ENCODE results near the gene ST8SIA2. TPM values are rescaled to one million over a fixed set of nuclear protein-coding genes. Genes with fewer than 3 reads are reported as not detected.

ST8SIA2 gene, protein sequence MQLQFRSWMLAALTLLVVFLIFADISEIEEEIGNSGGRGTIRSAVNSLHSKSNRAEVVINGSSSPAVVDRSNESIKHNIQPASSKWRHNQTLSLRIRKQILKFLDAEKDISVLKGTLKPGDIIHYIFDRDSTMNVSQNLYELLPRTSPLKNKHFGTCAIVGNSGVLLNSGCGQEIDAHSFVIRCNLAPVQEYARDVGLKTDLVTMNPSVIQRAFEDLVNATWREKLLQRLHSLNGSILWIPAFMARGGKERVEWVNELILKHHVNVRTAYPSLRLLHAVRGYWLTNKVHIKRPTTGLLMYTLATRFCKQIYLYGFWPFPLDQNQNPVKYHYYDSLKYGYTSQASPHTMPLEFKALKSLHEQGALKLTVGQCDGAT
- polyA plus RNA-seq (ENCODE audit: insufficient read depth in 1 of 5, insufficient read length in 5 of 5, low replicate concordance in 1 of 5) = 1 to 10 TPM; 3.6 to 5.6 (median 4.5) TPM
- long read RNA-seq, donor 1 = 0 reads
- long read RNA-seq, donor 2 = 0 reads
- long read RNA-seq, donor 3, full-length matches to known transcripts = 2 of 2 reads
- long read RNA-seq, donor 3, partial matches to known transcripts = 0 of 2 reads
- long read RNA-seq, donor 3, other reads (novel, unspliced or antisense) = 0 of 2 reads
- long read RNA-seq, donor 4, full-length matches to known transcripts = 1 of 1 reads
- long read RNA-seq, donor 4, partial matches to known transcripts = 0 of 1 reads
- long read RNA-seq, donor 4, other reads (novel, unspliced or antisense) = 0 of 1 reads
- long read RNA-seq, donor 5, full-length matches to known transcripts = 2 of 2 reads
- long read RNA-seq, donor 5, partial matches to known transcripts = 0 of 2 reads
- long read RNA-seq, donor 5, other reads (novel, unspliced or antisense) = 0 of 2 reads
- long read RNA-seq, donor 6 = 0 reads
- long read RNA-seq, donor 7, full-length matches to known transcripts = 2 of 2 reads
- long read RNA-seq, donor 7, partial matches to known transcripts = 0 of 2 reads
- long read RNA-seq, donor 7, other reads (novel, unspliced or antisense) = 0 of 2 reads
- long read RNA-seq, donor 8 = 0 reads

DNA sequence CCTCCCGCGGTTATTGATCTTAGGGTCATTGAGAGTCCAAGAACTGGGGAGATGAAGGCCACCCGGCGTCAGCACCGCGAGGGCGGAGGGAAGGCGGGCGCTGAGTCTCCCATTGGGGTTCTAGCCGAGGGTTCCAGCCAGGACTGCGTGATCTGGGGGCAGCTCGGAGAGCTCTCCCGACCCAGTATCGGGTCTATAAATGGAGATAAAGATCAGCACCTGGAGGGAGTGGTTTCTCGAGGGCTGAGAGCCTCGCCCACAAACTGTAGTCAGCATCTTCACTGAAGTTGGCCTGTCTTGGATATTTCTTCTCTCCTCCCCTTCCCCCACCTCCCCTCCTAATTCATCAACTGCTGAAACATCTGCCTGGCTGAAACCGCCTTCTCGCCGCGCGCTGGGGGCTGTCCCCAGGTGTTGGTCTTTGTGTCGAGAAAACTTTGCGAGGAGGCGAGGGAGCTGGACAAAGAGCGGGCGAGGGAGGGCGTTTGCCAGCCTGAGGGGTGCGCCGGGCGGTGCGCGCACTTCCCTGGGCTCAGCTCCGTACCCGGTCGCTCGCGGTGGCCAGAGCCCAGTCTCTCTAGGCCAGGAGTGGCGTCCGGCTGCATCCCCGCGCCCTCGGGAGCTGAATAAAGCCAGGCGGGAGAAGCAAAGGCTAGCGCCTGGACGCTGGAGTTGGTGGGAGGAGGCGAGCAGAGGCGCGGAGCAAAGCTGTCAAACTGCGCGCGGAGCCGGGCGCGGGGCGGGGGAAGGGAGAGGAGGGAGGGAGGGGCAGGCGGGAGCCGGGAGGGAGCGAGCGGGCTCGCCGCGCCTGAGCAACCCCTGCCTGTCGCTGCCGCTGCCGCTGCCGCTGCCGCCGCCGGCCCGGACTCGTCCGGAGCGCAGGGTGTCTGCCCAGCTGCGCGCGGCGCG is at the start of gene ST8SIA2:
Gene ST8SIA2, plus strand, starts transcription at position 811 of the 909 bp plus-strand sequence. CDS start 184 bp downstream, outside the sequence.
- peak; percentile 52 to 62 for DNase-seq

DNA sequence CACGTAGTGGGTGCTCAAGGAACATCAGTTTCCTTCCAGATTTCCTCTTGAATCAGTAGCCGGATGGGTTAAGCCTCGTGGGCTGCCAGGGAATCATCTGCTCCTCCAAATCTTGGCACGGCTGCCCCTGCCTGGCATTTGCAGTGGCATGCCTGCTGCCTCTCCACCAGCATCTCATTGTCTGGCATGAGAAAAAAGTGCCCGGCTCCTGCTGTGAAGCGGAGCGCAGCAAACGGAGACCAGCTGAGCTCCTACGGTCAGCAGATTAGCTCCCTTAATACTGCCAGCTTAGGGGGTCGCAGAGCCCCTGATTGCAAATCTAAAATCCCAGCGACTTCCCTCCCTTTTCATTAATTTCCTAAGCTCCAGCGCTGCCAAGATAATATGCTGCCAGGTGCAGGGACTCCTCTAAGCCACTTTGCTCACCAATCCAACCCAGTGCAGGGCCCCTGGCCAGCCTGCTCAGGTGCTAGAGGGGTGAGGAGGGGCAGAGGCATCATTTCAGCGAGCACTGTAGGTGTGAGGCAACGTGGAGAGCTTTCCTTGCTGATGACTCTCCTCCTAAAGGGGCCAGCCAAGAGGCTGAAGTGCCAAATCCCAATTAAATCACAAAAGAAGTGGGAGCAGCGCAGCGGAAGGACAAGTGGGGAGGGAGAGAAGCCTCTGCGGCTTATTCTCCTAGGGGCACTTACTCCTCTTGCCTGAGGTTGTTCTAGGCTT is 49.6 kb upstream of the ST8SIA2 start:
- no peak for DNase-seq

DNA sequence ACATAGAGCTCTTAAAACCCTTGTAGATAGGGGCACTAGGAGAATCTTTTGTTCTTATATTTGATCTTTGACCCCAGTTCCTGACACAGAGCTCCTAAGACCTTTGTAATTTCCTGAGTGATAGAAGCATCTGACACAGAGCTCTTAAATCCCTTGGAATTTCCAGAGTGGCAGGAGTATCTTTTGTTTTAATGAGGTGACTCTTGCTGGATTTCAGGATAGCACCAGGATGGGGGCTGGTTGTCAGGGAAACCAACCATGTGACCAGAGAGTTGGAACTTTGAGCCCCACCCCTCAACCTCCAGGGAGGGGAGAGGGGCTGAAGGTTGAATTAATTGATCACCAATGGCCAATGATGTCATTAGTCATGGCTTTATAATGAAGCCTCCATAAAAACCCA is 47.6 kb upstream of the ST8SIA2 start:
- DNase-seq = no peak

DNA sequence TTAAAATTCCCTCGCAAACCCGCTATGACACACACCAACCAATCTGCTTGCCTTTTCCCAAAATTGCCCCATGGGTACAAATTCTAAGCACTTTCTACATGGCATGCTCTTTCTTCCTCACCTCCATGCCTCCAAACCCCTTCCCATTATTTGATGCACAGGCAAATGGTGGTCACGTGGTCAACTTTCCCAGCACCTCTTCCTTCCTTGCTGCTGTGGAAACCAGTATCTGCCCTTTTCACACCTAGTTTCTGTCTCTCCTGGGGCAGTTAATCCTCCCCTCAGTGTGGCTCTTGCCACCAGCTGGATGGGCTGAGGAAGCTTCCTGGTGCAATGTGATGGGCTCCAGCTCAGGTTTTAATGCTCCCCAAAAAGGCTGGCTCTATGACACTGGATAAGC is 38.4 kb upstream of the ST8SIA2 start:
- DNase-seq = no peak

DNA sequence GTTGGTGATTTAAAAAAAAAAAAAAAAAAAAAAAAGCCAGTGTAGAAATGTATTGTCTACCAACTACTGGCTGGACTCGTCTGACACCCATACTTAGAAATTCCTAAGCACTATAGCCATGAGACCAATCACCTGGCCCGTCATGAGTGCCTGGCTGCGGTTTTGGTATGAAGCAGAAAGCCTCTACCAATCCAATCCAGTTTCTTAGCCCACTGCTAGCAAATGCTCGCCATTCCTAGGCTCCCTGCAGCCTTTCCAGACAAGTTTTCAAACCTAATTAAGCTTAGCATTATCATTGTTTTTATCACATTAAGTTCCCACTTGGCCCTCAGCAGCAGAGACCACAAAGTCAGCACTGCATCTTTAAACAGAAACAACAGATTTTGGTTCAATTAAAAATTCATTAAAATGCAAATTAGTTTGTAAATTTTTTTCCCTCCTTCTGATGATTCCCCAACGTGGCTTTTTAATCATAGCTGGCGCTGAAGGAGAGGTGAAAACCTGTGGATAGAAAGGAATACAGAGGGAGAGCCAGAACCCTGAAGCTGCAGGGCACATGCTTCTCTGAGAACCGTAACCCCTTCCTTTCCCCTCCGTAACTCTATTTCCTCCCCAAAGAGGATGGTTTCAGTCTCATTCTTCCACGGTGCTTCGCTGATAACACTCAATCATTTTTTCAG is 32.2 kb upstream of the ST8SIA2 start:
- DNase-seq = no peak

DNA sequence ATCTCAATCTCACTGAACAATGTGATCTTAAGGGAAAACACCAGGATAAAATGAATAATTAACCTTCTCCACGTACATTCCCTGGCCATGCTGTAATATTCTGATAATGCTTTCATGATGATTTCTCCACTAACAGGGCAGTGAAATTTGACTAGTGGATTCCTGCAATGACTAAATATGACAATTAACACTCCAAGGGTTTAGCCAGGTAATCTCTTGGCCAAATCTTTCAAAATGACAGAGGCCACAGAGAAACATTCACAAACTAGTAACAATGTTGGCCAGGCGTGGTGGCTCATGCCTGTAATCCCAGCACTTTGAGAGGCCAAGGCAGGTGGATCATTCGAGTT is 31.7 kb upstream of the ST8SIA2 start:
- no peak for DNase-seq

DNA sequence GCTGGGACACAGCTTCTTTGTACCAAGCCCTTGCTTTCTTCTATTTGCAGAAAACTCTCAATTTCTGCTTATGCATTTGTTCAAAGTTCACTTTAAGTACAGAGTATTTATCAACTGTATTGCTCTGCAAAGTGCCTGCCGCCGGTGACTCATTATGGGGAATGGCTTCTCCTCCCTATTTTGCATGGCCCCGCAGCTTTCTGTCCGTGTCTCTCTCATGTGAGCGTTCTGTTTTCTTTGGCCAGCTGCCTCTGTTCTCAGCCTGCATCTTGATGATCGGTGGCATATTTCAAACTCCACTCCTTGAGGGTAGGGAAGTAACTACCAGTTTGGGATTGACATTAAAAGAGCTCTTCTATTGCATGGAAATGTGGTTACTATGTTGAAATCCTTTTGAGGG is 28.6 kb upstream of the ST8SIA2 start:
- DNase-seq = no peak

DNA sequence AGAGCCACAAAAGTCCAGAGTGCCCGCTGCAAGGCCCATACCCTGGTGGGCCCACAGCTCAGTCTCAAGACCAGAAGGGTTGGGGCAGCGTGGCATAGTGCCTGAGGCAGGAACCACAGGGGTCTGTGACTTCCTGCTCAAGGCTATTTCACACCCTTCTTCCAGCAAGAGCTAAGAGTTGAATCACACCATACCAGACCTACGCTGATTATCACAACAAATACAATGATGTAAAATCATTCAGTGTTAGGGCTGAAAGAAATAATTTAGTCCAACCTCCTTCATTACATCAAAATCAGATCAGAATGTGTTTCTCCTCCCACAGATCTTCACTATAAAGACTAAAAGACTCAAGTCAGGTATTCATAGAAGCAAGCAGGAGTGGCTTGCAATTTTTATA is 27.8 kb upstream of the ST8SIA2 start:
- no peak for DNase-seq

DNA sequence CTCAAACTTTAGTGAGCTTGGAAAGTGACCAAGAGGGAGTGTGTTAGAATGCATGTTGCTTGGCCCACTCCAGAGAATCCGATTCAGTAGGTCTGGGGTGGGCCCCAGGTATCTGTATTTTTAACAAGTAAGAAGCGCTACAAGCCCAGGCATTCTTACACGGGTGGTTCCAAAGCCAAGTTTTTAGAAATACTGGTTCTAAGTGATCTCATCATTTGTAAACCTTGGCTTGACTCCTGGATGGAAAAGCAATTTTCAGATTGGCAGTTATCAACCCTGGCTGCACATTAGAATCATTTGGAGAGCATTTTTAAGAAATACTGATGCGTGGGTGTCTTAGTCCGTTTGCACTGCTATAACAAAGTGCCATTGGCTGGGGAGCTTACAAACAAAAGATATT is 27.3 kb upstream of the ST8SIA2 start:
- no peak for DNase-seq

DNA sequence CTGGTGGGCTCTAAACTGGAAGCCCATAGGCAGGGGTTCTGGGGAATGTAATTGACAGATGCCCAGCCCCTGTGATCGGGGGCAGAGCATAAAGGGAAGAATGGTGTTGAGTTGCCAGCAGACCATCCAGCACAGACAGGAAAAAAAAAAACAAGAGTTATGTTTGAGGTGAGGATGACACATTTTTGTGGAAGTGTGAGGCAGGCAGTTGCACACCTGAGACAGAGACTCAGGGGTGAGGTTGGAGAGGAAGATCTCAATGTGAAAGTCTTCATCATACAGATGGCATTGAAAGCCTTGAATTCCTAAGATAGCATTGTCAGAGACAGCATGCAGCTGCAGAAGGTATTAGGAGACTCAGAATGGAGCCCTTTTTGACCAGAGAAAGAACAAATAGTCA is 18.6 kb upstream of the ST8SIA2 start:
- no peak for DNase-seq

DNA sequence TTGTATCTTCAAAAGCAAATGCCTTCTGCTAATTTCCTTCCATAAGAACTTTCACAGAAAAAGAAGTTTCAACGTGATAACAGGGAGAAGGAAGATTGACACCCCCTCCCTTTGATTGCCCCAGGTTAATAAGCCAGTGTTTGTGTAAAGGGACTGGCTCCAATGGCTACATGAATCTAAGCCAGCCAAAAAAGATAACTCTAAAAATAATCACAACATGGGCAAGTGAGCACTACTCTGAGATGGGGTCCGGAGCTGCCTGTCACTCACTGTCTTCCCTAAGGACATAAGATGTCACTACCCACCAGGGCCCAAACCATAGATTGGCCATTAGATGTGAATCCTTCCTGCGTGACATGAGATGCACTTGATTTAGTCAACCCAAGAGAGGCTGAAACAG is 17.6 kb upstream of the ST8SIA2 start:
- no peak for DNase-seq

DNA sequence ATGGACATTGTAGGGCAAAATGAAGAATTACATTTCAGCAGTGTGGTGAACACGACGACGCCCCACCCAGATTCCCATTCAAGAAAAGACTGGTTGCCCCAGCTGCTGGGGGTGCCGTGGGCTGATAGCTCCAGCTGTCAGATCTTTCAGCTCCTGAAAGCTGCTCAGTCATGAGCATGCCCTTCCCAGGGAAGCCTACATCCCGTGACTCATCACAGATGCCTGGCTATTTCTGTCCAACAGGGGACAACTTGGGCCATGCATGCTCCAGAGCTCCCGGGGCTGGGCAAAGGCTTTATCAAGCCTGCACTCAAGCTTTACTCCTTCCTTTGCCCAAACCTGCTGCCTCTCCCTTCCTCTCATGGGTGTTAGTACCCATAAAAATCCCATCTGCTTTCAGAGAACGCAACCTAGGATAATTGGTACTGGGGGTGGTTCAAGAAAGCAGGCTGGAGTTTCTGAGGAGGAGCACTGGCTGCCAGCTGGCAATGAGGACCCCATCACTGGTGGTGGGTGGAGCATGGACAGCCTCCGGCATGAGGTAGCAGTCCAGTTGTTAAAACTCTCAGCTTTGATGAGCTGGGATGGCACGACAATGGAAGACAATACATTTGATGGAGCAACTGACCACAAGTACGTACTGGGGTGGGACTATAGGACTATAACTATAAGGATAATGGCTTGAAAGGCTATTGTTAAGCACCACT is 16.4 kb upstream of the ST8SIA2 start:
- no peak for DNase-seq

DNA sequence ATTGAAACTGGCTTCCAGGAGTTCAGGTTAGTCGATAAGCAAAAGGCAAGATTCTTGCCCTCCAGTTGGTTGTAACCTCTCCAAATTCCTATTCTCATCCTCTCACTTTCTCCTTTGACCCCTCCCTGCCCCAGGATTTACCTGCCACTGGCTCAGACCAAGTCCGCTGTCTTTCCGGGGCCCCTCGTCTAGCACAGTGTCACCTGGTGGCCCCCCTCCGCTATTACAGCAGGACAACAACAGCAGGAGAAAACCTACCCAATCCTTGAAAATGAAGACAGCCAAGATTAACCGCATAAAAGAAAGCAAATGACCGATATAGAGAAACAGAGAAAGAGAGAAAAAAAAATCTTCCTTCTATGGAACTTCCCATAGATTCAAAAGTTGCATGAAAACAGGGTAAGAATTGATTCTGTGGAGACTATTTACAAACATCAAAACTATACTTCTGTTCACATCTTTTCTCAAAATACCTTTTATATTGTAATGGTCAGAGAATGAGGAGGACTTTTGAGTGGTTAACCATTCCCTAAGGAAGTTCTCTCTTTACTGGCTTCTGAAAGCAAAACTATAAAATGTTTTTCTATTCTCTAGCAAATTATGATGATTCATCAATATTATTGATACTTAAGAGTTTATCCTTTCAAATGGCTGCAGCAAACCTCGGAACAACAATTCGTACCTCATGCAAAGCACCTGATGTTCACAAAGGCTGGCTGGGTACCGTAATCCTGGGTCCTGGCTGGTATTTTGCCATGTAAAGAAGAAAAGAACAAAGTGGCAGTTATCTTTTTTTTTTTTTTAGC is 10.0 kb upstream of the ST8SIA2 start:
- DNase-seq = no peak

DNA sequence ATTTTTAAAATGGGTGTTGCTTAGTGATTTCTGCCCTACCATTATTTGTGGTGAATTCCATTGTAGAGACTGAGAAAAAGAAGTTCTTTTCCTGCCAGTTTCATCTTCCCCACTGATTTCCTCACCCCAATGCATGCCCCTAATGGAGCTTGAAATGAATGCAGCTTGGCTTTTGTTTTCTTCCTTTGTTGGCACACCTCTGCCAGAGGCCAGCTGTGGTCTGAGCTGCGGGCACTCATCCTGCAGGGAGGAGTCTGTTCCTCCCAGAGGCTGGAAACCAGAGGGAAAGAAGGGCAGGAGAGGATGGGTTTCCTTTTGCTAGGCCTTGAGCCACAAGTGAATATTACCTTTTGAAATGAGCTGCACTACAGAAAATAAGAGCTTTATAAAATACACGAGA is 9.3 kb upstream of the ST8SIA2 start:
- no peak for DNase-seq

DNA sequence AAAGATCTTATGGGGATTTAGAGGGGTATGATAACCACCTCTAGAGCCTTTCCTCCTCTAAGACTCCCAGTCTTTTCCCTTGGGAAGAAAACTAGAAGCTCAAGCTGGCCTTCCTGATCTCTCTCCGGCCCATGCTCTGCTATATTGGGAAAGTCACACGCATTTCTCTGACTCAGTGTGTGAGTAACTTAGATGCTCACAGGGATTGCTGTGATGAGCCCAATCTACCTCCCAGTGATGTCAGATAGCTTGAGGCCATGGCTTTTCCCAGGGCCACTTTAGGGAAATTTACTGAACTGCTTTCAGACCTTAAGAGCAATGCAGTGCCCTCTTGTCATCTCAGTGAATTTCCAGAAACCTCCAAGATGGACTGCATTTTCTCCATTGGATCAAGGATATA is 8.6 kb upstream of the ST8SIA2 start:
- no peak for DNase-seq

DNA sequence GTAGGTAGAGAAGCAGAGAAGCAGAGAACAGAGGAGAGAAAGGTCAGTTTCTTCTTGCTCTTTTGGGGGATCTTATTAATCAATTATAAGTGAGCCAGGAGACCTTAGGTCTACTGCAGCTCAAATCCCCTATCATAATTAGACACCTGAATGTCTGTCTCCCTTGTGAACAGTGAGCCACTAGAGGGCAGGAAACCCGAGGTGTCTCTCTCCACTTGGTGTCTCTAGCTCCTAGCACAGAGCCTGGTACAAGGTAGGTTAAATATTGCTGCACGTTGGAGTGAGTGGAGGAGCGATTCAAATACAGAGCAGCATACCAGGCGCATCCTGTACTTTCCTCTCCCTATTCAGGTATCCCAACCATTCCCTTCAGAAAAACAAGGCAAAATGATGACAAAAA is 2.0 kb upstream of the ST8SIA2 start:
- no peak for DNase-seq

DNA sequence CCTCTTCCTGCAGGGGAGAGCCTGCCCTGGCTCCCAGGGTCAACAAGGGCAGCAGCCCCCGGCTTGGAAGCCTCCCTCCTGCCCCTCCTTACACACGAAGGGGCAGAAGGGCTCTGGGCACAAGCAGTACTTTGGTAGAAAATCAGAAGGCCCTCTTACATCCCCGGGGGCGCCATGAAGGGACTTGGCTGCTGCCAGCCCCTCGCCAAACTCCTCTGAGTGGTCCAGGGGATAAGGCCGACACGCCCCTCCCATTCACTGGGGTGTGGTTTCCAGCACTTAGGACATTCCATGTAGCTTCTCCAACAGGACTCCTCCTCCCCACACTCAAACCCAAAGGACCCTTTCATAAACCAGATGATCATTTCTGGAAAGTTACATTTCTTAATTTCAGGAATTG is 1.2 kb upstream of the ST8SIA2 start:
- DNase-seq = no peak

DNA sequence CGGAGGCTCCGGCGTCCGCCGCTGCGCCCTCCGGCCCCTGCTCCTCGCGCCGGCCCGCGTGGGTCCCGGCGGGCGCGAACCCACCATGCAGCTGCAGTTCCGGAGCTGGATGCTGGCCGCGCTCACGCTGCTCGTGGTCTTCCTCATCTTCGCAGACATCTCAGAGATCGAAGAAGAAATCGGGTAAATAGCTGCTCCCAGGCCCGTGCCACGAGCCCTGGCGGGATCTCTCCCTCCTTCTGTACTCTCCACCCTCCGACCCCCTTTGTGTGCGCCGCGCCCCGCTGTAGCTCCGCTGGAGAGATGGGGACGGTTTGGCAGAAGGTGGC is 263 bp downstream of the ST8SIA2 start:
- peak; percentile 19 to 41 for DNase-seq
